CD4-positive, alpha-beta T cell treated with Interleukin-1 beta for 1 hour (primary cell): ENCODE data around the gene CNN3.

Experiments used
- DNase-seq, 2 donors: peaks; one replicate each; pipeline ENCODE4 v3.0.0-alpha.2; 2020 to 2022

Gene CNN3

DNA sequence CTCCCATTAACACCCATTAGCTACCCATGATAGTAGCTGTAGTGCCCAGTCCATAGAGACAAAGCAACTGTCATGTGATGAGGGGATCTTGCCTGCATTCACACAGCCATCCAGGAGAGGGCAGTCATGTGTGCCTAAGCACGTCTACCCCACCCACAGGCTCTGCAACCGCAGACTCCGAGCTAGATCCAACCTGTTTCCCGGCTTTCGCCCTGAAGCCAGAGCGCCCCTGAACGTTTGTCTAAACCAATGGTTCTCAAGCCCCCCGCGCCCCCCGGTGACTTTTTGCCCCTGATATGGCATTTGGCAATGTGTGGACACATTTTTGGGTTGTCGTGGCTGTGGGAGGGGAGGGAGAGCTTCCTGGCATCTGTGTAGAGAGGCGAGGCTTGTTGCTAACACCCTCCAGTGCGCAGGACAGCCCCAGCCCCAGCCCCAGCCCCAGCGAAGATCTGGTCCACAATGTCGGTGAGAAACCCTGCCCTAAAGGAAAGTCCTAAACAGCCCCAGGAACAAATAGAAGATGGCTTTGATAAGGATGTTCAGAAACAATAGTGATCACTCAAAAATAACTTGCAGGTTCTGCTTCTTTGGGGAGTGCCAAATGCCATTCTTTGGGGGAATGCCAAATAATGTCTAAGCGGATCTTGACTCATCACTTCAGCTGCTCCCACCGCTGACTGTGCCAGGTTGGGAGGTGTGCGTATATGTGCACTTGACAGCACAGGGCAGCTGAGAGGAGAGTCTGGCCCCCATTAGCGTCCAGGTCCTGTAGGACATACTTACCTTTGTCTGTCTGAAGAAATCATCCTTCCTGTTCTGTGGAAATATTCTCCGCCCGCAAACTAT is 72.2 kb downstream of the CNN3 start:
- DNase-seq: peak; percentile 78

DNA sequence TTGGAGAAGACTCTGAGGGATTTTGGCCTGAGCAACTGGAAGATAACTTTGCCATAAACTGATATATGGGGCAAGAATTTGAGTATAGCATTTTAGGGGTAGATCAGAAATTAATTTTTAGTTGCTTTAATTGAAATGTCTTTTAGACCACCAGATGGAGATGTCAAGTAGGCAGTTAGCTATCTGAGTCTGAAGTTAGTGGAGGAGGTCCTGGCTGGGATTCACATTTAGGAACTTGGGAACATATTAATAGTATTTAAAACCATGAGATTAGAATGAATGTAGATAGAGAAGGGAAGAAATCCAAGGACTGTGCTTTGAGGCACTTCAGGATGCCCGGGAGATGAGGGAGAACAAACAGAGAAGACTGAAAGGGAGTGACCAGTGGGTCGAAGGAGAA is 74.1 kb downstream of the CNN3 start:
- no peak for DNase-seq

DNA sequence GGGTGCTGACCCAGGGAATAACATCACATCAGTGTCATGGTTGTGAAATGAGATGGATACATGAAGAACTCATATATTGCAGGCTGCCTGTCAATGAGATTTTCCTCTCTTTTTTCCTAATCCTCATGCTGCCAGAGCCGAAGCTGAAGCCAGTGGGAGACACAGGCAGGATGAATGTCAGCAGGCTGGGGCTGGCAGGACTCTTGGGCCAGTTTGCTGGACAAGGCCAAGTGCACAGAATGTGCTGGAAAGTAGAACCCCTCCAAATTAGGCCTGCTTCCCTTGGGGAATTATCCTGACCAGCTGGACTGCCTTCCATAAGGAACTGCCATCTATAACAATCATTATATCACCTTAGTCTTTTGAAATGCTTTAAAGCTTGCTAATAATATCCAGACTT is 75.3 kb downstream of the CNN3 start:
- DNase-seq: no peak
